SK-N-SH treated with all-trans-retinoic acid at 6 μM for 48 hours (cell line): ENCODE results near the gene NXN.
"Not testable (repeated sequence)": the region's sequence is repeated elsewhere in the genome, so short reads cannot be mapped to it uniquely, and the experiment has no call there.

Experiments
- CSDC2 ChIP-seq: fragments of 250-450 bp; sonication (Bioruptor Pico); IDR thresholded peaks from 2 replicates; pipeline ENCODE4 v1.5.0; 2020; ENCODE audit warnings: mild to moderate bottlenecking, moderate library complexity
- SNAI2 ChIP-seq: fragments of 250-450 bp; sonication (Bioruptor Pico); IDR thresholded peaks from 2 replicates; pipeline ENCODE4 v1.5.0; 2020; ENCODE audit warnings: mild to moderate bottlenecking, moderate library complexity
- TF ChIP-seq, protein P1 (sequence below): fragments of 250-450 bp; sonication (Bioruptor Pico); IDR thresholded peaks from 2 replicates; pipeline ENCODE4 v1.8.0; 2020; ENCODE audit warnings: mild to moderate bottlenecking, moderate library complexity, borderline replicate concordance
- TF ChIP-seq, protein P2 (sequence below): fragments of 250-450 bp; sonication (Bioruptor Pico); IDR thresholded peaks from 2 replicates; pipeline ENCODE4 v1.5.1; 2020; ENCODE audit warnings: low read depth, mild to moderate bottlenecking, moderate library complexity

DNA sequence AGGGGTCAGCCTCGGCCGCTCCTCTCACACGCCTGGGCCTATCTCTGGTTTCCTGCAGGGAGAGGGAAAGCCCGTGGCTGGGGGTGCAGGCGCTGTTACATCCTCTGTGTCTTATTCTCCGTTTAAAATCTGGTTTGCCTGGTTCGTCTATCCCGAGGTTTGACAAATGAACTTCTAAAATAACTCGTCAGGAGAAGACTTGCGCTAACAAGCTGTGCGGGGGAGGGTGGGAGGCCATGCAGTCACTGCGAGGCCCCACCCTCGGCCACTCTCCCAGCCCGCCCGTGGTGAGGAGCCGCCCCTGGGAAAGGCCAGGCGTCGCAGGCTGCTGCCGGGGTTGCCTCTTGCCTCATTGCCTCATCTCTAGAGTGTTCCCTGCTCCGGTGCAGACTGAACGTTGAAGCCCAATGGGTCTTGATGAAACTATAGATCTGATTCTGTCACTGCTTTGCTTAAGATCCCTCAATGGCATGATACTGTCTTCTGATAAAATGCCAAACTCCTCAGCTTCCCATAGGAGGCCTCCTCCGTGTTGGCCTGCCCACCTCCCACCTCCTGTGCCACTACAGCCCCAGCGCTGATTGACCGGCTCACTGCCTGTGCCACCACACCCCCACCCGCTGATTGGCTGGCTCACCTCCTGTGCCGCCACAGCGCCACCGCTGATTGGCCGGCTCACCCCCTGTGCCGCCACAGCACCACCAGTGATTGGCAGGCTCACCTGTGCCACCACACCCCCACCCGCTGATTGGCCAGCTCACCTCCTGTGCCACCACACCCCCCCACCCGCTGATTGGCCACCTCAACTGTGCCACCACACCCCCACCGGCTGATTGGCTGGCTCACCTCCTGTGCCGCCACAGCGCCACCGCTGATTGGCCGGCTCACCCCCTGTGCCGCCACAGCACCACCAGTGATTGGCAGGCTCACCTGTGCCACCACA lies 189.4 kb downstream of the NXN start:
- not testable (repeated sequence) for TF ChIP-seq SNAI2, CSDC2 (CRISPR knock-in tag)
- TF ChIP-seq, protein P1, sequence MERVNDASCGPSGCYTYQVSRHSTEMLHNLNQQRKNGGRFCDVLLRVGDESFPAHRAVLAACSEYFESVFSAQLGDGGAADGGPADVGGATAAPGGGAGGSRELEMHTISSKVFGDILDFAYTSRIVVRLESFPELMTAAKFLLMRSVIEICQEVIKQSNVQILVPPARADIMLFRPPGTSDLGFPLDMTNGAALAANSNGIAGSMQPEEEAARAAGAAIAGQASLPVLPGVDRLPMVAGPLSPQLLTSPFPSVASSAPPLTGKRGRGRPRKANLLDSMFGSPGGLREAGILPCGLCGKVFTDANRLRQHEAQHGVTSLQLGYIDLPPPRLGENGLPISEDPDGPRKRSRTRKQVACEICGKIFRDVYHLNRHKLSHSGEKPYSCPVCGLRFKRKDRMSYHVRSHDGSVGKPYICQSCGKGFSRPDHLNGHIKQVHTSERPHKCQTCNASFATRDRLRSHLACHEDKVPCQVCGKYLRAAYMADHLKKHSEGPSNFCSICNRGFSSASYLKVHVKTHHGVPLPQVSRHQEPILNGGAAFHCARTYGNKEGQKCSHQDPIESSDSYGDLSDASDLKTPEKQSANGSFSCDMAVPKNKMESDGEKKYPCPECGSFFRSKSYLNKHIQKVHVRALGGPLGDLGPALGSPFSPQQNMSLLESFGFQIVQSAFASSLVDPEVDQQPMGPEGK (CRISPR knock-in tag) = not testable (repeated sequence)
- TF ChIP-seq, protein P2, sequence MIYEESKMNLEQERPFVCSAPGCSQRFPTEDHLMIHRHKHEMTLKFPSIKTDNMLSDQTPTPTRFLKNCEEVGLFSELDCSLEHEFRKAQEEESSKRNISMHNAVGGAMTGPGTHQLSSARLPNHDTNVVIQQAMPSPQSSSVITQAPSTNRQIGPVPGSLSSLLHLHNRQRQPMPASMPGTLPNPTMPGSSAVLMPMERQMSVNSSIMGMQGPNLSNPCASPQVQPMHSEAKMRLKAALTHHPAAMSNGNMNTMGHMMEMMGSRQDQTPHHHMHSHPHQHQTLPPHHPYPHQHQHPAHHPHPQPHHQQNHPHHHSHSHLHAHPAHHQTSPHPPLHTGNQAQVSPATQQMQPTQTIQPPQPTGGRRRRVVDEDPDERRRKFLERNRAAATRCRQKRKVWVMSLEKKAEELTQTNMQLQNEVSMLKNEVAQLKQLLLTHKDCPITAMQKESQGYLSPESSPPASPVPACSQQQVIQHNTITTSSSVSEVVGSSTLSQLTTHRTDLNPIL (CRISPR knock-in tag) = not testable (repeated sequence)
